HEK293 (cell line): ENCODE data around the gene SNAP91.

Experiments used
- ATF2 ChIP-seq: fragments of 450-650 bp; formaldehyde crosslinking; IDR thresholded peaks from 2 replicates; pipeline ENCODE4 v1.5.1; 2016; ENCODE audit warnings: missing biosample characterization, missing genetic modification characterization, low read depth
- SP7 ChIP-seq: fragments of 450-650 bp; formaldehyde crosslinking; IDR thresholded peaks from 2 replicates; pipeline ENCODE4 v1.5.1; 2016; ENCODE audit warnings: missing biosample characterization, missing genetic modification characterization
- ZBTB11 ChIP-seq: fragments of 450-650 bp; formaldehyde crosslinking; conservative IDR thresholded peaks from 2 replicates; pipeline ENCODE4 v1.5.1; 2016; ENCODE audit warnings: low read depth, missing biosample characterization, missing genetic modification characterization
- ZBTB17 ChIP-seq: fragments of 450-650 bp; formaldehyde crosslinking; IDR thresholded peaks from 2 replicates; pipeline ENCODE4 v1.5.1; 2016; ENCODE audit warnings: missing biosample characterization, missing genetic modification characterization
- ZBTB8A ChIP-seq: fragments of 450-650 bp; formaldehyde crosslinking; IDR thresholded peaks from 2 replicates; pipeline ENCODE4 v1.5.1; 2016; ENCODE audit warnings: missing biosample characterization, missing genetic modification characterization
- ZNF114 ChIP-seq: fragments of 450-650 bp; formaldehyde crosslinking; IDR thresholded peaks from 2 replicates; pipeline ENCODE4 v1.5.0; 2017; ENCODE audit warnings: missing biosample characterization, missing genetic modification characterization
- TF ChIP-seq, protein P1 (sequence below): fragments of 450-650 bp; formaldehyde crosslinking; IDR thresholded peaks from 2 replicates; pipeline ENCODE4 v1.5.1; 2016; ENCODE audit warnings: missing biosample characterization, missing genetic modification characterization

- TF ChIP-seq SP7 (tag by site-specific recombination) (no peak), ZBTB8A (tag by site-specific recombination) (no peak), ZBTB11 (tag by site-specific recombination) (no peak), ZBTB17 (tag by site-specific recombination) (no peak), ZNF114 (no peak), ATF2 (tag by site-specific recombination) (no peak)
- TF ChIP-seq, protein P1, sequence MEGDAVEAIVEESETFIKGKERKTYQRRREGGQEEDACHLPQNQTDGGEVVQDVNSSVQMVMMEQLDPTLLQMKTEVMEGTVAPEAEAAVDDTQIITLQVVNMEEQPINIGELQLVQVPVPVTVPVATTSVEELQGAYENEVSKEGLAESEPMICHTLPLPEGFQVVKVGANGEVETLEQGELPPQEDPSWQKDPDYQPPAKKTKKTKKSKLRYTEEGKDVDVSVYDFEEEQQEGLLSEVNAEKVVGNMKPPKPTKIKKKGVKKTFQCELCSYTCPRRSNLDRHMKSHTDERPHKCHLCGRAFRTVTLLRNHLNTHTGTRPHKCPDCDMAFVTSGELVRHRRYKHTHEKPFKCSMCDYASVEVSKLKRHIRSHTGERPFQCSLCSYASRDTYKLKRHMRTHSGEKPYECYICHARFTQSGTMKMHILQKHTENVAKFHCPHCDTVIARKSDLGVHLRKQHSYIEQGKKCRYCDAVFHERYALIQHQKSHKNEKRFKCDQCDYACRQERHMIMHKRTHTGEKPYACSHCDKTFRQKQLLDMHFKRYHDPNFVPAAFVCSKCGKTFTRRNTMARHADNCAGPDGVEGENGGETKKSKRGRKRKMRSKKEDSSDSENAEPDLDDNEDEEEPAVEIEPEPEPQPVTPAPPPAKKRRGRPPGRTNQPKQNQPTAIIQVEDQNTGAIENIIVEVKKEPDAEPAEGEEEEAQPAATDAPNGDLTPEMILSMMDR (tag by site-specific recombination): no peak
Measured at GRCh38 chr6:83558975-83559374, 149.9 kb downstream of the SNAP91 start.
